CD4-positive, alpha-beta T cell (primary cell): ENCODE data around the gene PPP1R3C. TPM values are rescaled to one million over a fixed set of nuclear protein-coding genes. Genes with fewer than 3 reads are reported as not detected.

ENCODE experiments used
- ATAC-seq: fragments of 200-7000 bp; cut with Tn5 transposase; one replicate; pipeline ENCODE4 v1.10.0; 2022; ENCODE audit warnings: mild to moderate bottlenecking; ENCODE audit not compliant: poor library complexity
- CTCF ChIA-PET: fragments of 350-600 bp; sonication (Branson Sonifier 250); formaldehyde crosslinking; loops from one replicate; lab custom pipeline; 2021; ENCODE audit warnings: antibody characterized with exemption, inconsistent platforms; lab: Charles Lee
- POLR2A ChIA-PET: fragments of 350-600 bp; sonication (Branson Sonifier 250); formaldehyde crosslinking; loops from one replicate; lab custom pipeline; 2021; ENCODE audit warnings: antibody characterized with exemption, inconsistent platforms; lab: Charles Lee
- DNase-seq, 14 experiments: peaks; one replicate each; pipeline ENCODE4 v3.0.0-alpha.2; 2013 to 2020; ENCODE audit warnings: mixed read lengths in 2 of 14
- H3K27ac ChIP-seq, 2 donors: one replicate each; pipeline versions ENCODE4 v1.5.1 to v1.7.0; 2013; ENCODE audit warnings: low read length in 2 of 2, low read depth in 1 of 2, mild to moderate bottlenecking in 1 of 2
- H3K27me3 ChIP-seq, 2 experiments: 1 replicate in 1 of 2; 2 replicates in 1 of 2; pipeline versions ENCODE4 v1.6.1 to v1.7.0; 2013; ENCODE audit warnings: low read length in 2 of 2, control low read depth in 1 of 2, mild to moderate bottlenecking in 1 of 2, moderate library complexity in 1 of 2; ENCODE audit not compliant: insufficient read depth in 2 of 2, control insufficient read depth in 1 of 2
- H3K36me3 ChIP-seq: one replicate; pipeline ENCODE4 v1.6.1; 2013; ENCODE audit warnings: low read length, control low read depth; ENCODE audit not compliant: insufficient read depth
- H3K4me1 ChIP-seq: one replicate; pipeline ENCODE4 v1.6.1; 2013; ENCODE audit warnings: low read length, control low read depth; ENCODE audit not compliant: insufficient read depth
- H3K4me3 ChIP-seq: one replicate; pipeline ENCODE4 v1.5.1; 2013; ENCODE audit warnings: mild to moderate bottlenecking, low read length, moderate library complexity
- H3K9me3 ChIP-seq, 2 experiments: 1 replicate in 1 of 2; 2 replicates in 1 of 2; pipeline versions ENCODE4 v1.6.1 to v1.7.0; 2013; ENCODE audit warnings: low read length in 2 of 2, mild to moderate bottlenecking in 2 of 2, control low read depth in 1 of 2, moderate library complexity in 1 of 2; ENCODE audit not compliant: control insufficient read depth in 1 of 2, insufficient read depth in 1 of 2
- H3K27ac Mint-ChIP-seq: one replicate; pipeline ENCODE4 v1.8.0; 2020; ENCODE audit warnings: mixed read lengths
- H3K27me3 Mint-ChIP-seq: one replicate; pipeline ENCODE4 v1.8.0; 2021; ENCODE audit warnings: mixed read lengths
- H3K36me3 Mint-ChIP-seq: one replicate; pipeline ENCODE4 v1.8.0; 2021; ENCODE audit warnings: low read depth, mixed read lengths
- H3K4me1 Mint-ChIP-seq: one replicate; pipeline ENCODE4 v1.8.0; 2021; ENCODE audit warnings: low read depth, mixed read lengths
- H3K4me3 Mint-ChIP-seq: one replicate; pipeline ENCODE4 v1.8.0; 2020; ENCODE audit warnings: mild to moderate bottlenecking, mixed read lengths
- H3K9me3 Mint-ChIP-seq: one replicate; pipeline ENCODE4 v1.8.0; 2020; ENCODE audit warnings: mixed read lengths
- CTCF ChIP-seq: fragments of 200-600 bp; IDR thresholded peaks from one replicate; pipeline ENCODE4 v1.8.0; 2022; ENCODE audit warnings: antibody characterized with exemption, mild to moderate bottlenecking
- intact Hi-C, 2 experiments: fragments of 100-400 bp; cut with DNase I in 1 of 2; cut with micrococcal nuclease in 1 of 2; formaldehyde crosslinking; loops; one replicate each; pipeline versions ENCODE4 v1.15.1 to v1.9.0; 2023 to 2025; cut with DNase I, micrococcal nuclease
- total RNA-seq, 174 experiments: library from RNA in 2 of 174; stranded (reverse) in 2 of 174; gene quantifications; one replicate each; pipeline ENCODE4 v1.2.3 and lab custom pipeline; 2021 to 2026

The PPP1R3C gene
- total RNA-seq, 2 experiments from 2014 or later = not detected

GRCh38 chr10:91622601-91623000 is 10.3 kb downstream of the PPP1R3C start:
- Mint-ChIP-seq H3K4me3 (no peak overlapping the region), H3K4me1 (no peaks in the 10 kb centered on the region), H3K36me3 (no peaks in the 10 kb centered on the region), H3K27ac (no peak overlapping the region), H3K9me3 (peaks cover 5% of the 10 kb centered on the region), H3K27me3 (peaks cover 22% of the 10 kb centered on the region)
- no peaks in the 10 kb centered on the region for H3K4me1 ChIP-seq
- DNase-seq (no peak), ATAC-seq (no peak)
- no peaks in the 10 kb centered on the region for H3K36me3 ChIP-seq
- intact Hi-C loops = no loop called here
- no peak overlapping the region for H3K27ac ChIP-seq
- ChIA-PET POLR2A (no interaction called here), CTCF (interaction anchor here (0.7 kb wide), 1 partner anchor 38 kb away, joined by 3 read pairs; no protein-coding TSS in a partner anchor)
- TF ChIP-seq CTCF = no peak
- no peaks in the 10 kb centered on the region for H3K27me3 ChIP-seq
- no peak overlapping the region for H3K4me3 ChIP-seq
- no peaks in the 10 kb centered on the region for H3K9me3 ChIP-seq

DNA sequence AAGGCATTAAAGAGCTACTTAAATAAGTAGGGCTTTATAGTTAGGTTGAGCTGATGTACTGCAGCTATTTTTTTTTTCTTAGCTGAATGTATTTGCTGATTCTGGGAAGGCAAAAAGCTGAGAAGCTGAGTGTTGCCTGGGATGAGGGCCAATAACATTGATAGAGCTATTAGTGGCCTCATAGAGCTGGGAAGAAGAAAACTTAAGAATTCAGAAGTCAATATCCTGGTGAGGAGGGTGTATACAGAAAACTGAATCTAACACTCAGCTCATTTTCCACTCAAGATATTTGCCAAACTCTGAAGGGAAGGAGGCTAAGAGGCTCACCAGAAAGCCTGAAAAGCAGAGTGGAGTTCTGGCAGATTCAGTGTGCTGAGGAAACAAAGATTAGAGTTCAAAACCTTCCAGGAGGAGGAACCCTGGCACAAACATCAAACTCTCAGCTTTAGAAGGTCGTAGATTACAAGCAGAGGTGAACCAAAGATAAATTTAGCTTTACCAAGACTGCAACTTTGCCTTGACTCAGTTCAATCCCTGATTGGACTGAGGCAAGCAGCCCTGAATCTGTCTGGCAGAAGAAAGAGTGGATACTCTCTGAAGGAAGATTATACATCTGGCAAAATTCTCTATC is 11.3 kb downstream of the PPP1R3C start:
- no peak overlapping the region for H3K27ac Mint-ChIP-seq
- H3K27me3 ChIP-seq = no peaks in the 10 kb centered on the region
- H3K9me3 ChIP-seq = no peaks in the 10 kb centered on the region
- no peaks in the 10 kb centered on the region for H3K4me1 Mint-ChIP-seq
- H3K27ac ChIP-seq = no peak overlapping the region
- peaks cover 5% of the 10 kb centered on the region for H3K9me3 Mint-ChIP-seq
- no peaks in the 10 kb centered on the region for H3K36me3 ChIP-seq
- H3K4me3 ChIP-seq = no peak overlapping the region
- ChIA-PET POLR2A (no interaction called here), CTCF (no interaction called here)
- no peaks in the 10 kb centered on the region for H3K4me1 ChIP-seq
- intact Hi-C loops = no loop called here
- DNase-seq (no peak), ATAC-seq (no peak)
- H3K4me3 Mint-ChIP-seq = no peak overlapping the region
- H3K27me3 Mint-ChIP-seq = peaks cover 22% of the 10 kb centered on the region
- TF ChIP-seq CTCF = no peak
- H3K36me3 Mint-ChIP-seq = no peaks in the 10 kb centered on the region

DNA sequence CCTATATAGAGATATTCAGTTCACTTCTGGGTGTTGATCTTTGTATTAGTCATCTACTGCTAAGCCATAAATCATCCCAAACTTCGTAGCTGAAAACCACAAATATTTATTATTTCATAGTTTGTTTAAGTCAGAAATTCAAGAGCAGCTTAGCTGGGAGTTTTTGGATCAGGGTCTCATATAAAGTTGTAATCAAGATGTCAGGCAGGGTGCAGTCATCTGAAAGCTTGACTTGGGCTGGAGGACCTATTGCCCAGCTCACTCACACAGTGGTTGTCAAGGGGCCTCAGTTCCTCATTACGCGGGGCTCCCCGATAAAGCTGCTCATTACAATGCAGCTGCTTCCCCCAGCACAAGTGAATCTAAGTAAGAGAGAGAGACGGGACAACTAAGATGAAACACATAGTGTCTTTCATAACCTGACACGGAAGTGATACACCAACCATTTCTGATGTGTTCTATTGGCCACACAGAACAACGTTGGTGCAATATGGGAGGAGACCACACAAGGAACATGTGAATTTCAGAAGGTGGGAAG is 15.7 kb downstream of the PPP1R3C start:
- Mint-ChIP-seq H3K27ac (no peak overlapping the region), H3K4me1 (no peaks in the 10 kb centered on the region), H3K9me3 (no peaks in the 10 kb centered on the region), H3K36me3 (no peaks in the 10 kb centered on the region), H3K27me3 (peaks cover 27% of the 10 kb centered on the region), H3K4me3 (no peak overlapping the region)
- H3K4me3 ChIP-seq = no peak overlapping the region
- intact Hi-C loops = no loop called here
- H3K27ac ChIP-seq = no peak overlapping the region
- ATAC-seq (no peak), DNase-seq (no peak)
- H3K4me1 ChIP-seq = no peaks in the 10 kb centered on the region
- peaks cover 0 to 4% of the 10 kb centered on the region in 2 experiments for H3K27me3 ChIP-seq
- POLR2A ChIA-PET = no interaction called here
- CTCF ChIA-PET = no interaction called here
- no peak for TF ChIP-seq CTCF
- H3K9me3 ChIP-seq = no peaks in the 10 kb centered on the region
- no peaks in the 10 kb centered on the region for H3K36me3 ChIP-seq
